ENCODE results near the gene DHDH. TPM values are rescaled to one million over a fixed set of nuclear protein-coding genes. Genes with fewer than 3 reads are reported as not detected.

The DHDH gene
- total and polyA plus RNA-seq, 2 of the 13 experiments (the other 11 are each of a cell fraction or from before 2014, with no cell fraction given), result 0.13 to 0.91 TPM

DNA sequence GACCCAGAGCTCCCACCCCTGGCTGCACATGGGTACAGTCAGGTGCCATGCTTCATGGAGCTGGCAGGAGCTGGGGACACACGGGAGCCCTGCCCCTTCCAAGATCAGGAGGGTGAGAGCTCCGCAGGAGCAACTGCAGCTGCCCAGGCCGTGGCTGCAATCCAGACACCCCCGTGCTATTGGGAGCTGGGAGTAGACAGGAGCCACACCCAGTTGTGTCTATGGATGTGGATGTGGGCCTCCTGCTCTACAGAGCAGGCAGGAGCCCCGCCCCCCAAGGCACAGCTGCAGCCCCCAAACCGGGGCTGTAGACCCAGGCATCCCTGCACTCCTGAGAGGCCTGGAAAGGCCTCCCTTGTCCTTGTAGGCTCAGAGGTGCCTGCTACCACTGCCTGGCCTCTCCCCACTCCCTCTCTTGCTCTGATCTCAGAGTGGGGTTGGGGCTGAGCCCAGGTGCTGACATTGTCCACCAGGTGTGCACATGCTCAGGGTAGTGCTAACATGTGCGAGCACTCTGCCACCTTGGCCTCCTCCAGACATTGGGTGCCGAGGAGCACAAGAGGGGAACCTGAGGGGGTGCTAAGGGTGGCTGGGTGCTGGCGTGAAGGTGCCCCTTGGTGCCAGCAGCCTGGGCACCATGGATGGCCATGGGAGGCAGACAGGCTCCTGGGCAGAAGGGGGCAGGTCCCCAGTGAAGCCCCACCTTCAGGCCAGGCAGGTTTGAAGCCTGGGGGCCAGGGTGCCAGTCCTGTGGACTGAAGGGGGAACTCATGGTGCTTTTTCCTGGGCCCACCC, 13.2 kb downstream of the DHDH start (continued):
- TF ChIP-seq, protein P1, sequence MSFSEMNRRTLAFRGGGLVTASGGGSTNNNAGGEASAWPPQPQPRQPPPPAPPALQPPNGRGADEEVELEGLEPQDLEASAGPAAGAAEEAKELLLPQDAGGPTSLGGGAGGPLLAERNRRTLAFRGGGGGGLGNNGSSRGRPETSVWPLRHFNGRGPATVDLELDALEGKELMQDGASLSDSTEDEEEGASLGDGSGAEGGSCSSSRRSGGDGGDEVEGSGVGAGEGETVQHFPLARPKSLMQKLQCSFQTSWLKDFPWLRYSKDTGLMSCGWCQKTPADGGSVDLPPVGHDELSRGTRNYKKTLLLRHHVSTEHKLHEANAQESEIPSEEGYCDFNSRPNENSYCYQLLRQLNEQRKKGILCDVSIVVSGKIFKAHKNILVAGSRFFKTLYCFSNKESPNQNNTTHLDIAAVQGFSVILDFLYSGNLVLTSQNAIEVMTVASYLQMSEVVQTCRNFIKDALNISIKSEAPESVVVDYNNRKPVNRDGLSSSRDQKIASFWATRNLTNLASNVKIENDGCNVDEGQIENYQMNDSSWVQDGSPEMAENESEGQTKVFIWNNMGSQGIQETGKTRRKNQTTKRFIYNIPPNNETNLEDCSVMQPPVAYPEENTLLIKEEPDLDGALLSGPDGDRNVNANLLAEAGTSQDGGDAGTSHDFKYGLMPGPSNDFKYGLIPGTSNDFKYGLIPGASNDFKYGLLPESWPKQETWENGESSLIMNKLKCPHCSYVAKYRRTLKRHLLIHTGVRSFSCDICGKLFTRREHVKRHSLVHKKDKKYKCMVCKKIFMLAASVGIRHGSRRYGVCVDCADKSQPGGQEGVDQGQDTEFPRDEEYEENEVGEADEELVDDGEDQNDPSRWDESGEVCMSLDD (CRISPR knock-in tag; IDR thresholded peaks at IDR 0.05; ENCODE audit: borderline replicate concordance), result no peak
- TF ChIP-seq ZNF337 (CRISPR knock-in tag; IDR thresholded peaks at IDR 0.05; ENCODE audit: borderline replicate concordance, low read depth) (no peak), SP4 (CRISPR knock-in tag; IDR thresholded peaks at IDR 0.05) (no peak), ZFX (CRISPR knock-in tag; IDR thresholded peaks at IDR 0.05; ENCODE audit: low read depth) (peak; percentile 34; the same call in 1 of the 2 replicates), ZKSCAN5 (CRISPR knock-in tag; IDR thresholded peaks at IDR 0.05) (no peak), EP300 (IDR thresholded peaks at IDR 0.05; ENCODE audit: low read depth in 2 of 2, low read length in 2 of 2) (no peak), EP300 (CRISPR knock-in tag; IDR thresholded peaks at IDR 0.05; ENCODE audit: borderline replicate concordance) (no peak), FOSL2 (CRISPR knock-in tag; IDR thresholded peaks at IDR 0.05) (no peak), NRL (CRISPR knock-in tag; IDR thresholded peaks at IDR 0.05; ENCODE audit: borderline replicate concordance) (peak; percentile 48; the same call in 1 of the 2 replicates), ZNF124 (CRISPR knock-in tag; IDR thresholded peaks at IDR 0.05) (no peak), CHD4 (IDR thresholded peaks at IDR 0.05; ENCODE audit: borderline replicate concordance, low read length) (no peak), AHR (CRISPR knock-in tag; IDR thresholded peaks at IDR 0.05) (no peak), MATR3 (CRISPR knock-in tag; IDR thresholded peaks at IDR 0.05) (no peak), HDAC2 (CRISPR knock-in tag; IDR thresholded peaks at IDR 0.05) (no peak), KDM3A (CRISPR knock-in tag; IDR thresholded peaks at IDR 0.05; ENCODE audit: low read depth) (no peak), KDM5B (CRISPR knock-in tag; IDR thresholded peaks at IDR 0.05; ENCODE audit: borderline replicate concordance) (0 out of 2 replicates have a peak, but pooled peaks have one; percentile 17), ZNF776 (CRISPR knock-in tag; IDR thresholded peaks at IDR 0.05) (no peak)
- TF ChIP-seq, protein P2, sequence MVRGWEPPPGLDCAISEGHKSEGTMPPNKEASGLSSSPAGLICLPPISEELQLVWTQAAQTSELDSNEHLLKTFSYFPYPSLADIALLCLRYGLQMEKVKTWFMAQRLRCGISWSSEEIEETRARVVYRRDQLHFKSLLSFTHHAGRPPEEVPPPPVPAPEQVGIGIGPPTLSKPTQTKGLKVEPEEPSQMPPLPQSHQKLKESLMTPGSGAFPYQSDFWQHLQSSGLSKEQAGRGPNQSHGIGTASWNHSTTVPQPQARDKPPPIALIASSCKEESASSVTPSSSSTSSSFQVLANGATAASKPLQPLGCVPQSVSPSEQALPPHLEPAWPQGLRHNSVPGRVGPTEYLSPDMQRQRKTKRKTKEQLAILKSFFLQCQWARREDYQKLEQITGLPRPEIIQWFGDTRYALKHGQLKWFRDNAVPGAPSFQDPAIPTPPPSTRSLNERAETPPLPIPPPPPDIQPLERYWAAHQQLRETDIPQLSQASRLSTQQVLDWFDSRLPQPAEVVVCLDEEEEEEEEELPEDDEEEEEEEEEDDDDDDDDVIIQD (CRISPR knock-in tag; IDR thresholded peaks at IDR 0.05; ENCODE audit: low read depth), result no peak
- TF ChIP-seq, protein P3, sequence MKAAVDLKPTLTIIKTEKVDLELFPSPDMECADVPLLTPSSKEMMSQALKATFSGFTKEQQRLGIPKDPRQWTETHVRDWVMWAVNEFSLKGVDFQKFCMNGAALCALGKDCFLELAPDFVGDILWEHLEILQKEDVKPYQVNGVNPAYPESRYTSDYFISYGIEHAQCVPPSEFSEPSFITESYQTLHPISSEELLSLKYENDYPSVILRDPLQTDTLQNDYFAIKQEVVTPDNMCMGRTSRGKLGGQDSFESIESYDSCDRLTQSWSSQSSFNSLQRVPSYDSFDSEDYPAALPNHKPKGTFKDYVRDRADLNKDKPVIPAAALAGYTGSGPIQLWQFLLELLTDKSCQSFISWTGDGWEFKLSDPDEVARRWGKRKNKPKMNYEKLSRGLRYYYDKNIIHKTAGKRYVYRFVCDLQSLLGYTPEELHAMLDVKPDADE (CRISPR knock-in tag; IDR thresholded peaks at IDR 0.05), result no peak
- TF ChIP-seq, protein P4, sequence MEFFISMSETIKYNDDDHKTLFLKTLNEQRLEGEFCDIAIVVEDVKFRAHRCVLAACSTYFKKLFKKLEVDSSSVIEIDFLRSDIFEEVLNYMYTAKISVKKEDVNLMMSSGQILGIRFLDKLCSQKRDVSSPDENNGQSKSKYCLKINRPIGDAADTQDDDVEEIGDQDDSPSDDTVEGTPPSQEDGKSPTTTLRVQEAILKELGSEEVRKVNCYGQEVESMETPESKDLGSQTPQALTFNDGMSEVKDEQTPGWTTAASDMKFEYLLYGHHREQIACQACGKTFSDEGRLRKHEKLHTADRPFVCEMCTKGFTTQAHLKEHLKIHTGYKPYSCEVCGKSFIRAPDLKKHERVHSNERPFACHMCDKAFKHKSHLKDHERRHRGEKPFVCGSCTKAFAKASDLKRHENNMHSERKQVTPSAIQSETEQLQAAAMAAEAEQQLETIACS (CRISPR knock-in tag; IDR thresholded peaks at IDR 0.05), result no peak
